Endothelial cell of umbilical vein (primary cell): ENCODE results near the gene PRELID3B. TPM values are rescaled to one million over a fixed set of nuclear protein-coding genes. Genes with fewer than 3 reads are reported as not detected.

Source experiments
- BruUV-seq: library from RNA; stranded (reverse); fragments of 400-500 nt; replicated peaks from 2 replicates; lab custom pipeline; 2021; lab: Mats Ljungman, UMichigan
- CTCF ChIA-PET: fragments of 300-600, 350-600 bp; sonication (Branson Sonifier 250); formaldehyde crosslinking; loops from one replicate; lab custom pipeline; 2021; ENCODE audit warnings: antibody characterized with exemption, inconsistent platforms; lab: Charles Lee
- POLR2A ChIA-PET: fragments of 300-600, 350-600 bp; sonication (Branson Sonifier 250); formaldehyde crosslinking; loops from one replicate; lab custom pipeline; 2021; ENCODE audit warnings: antibody characterized with exemption, inconsistent platforms; lab: Charles Lee
- DNase-seq: peaks from one replicate; pipeline ENCODE4 v3.0.0-alpha.2; 2011; ENCODE audit warnings: low read depth, low spot score
- FAIRE-seq: peaks from 2 replicates; lab custom pipeline; 2011; peaks lifted over from hg19 to GRCh38; lab: Jason Lieb, UNC
- H2AFZ ChIP-seq: 2 replicates; pipeline ENCODE4 v1.6.0; 2012; ENCODE audit warnings: low read depth, low read length, control low read depth, inconsistent platforms
- H3K27ac ChIP-seq: 2 replicates; pipeline ENCODE4 v1.5.1; 2011; ENCODE audit warnings: low read depth, mild to moderate bottlenecking, control low read depth, low read length, moderate library complexity; ENCODE audit not compliant: insufficient read depth
- H3K27me3 ChIP-seq, 2 experiments: 2 replicates each; pipeline versions ENCODE4 v1.6.0 to v1.6.1; 2011; ENCODE audit warnings: low read length in 2 of 2, mixed read lengths in 1 of 2; ENCODE audit not compliant: control insufficient read depth in 2 of 2, insufficient read depth in 2 of 2
- H3K36me3 ChIP-seq, 2 experiments: 2 replicates in 1 of 2; 3 replicates in 1 of 2; pipeline ENCODE4 v1.5.1; 2011; ENCODE audit warnings: low read length in 2 of 2, mild to moderate bottlenecking in 1 of 2, moderate library complexity in 1 of 2; ENCODE audit not compliant: control insufficient read depth in 2 of 2, insufficient read depth in 2 of 2; ENCODE audit errors: extremely low read depth in 1 of 2
- H3K4me1 ChIP-seq: 3 replicates; pipeline ENCODE4 v1.5.1; 2011; ENCODE audit warnings: mild to moderate bottlenecking, low read length; ENCODE audit not compliant: control insufficient read depth, insufficient read depth; ENCODE audit errors: extremely low read depth
- H3K4me2 ChIP-seq: 2 replicates; pipeline ENCODE4 v1.6.1; 2011; ENCODE audit warnings: low read length, control low read depth, mixed read lengths; ENCODE audit not compliant: insufficient read depth
- H3K4me3 ChIP-seq, 3 experiments: fragments of 200-600 bp in 1 of 3; sonication (generic), shearing (Covaris generic) in 1 of 3; replicated peaks in 1 of 3; 2 replicates each; pipeline ENCODE4 v1.5.1; 2011 to 2016; ENCODE audit warnings: control low read depth in 3 of 3, low read length in 3 of 3, mild to moderate bottlenecking in 2 of 3, inconsistent platforms in 1 of 3, low read depth in 1 of 3, moderate library complexity in 1 of 3; ENCODE audit not compliant: insufficient read depth in 1 of 3
- H3K79me2 ChIP-seq: 2 replicates; pipeline ENCODE4 v1.6.0; 2012; ENCODE audit warnings: low read length, inconsistent platforms; ENCODE audit not compliant: control insufficient read depth, insufficient read depth
- H3K9ac ChIP-seq: replicated peaks from 2 replicates; pipeline ENCODE3; 2011; ENCODE audit warnings: low read length, control low read depth; ENCODE audit not compliant: insufficient read depth; ENCODE audit errors: extremely low read depth
- H3K9me1 ChIP-seq: replicated peaks from 3 replicates; pipeline ENCODE4 v1.6.0; 2011; ENCODE audit warnings: mild to moderate bottlenecking, low read length; ENCODE audit not compliant: control insufficient read depth, insufficient read depth; ENCODE audit errors: extremely low read depth
- H3K9me3 ChIP-seq: replicated peaks from 2 replicates; pipeline ENCODE4 v1.5.1; 2012; ENCODE audit warnings: low read length, inconsistent platforms; ENCODE audit not compliant: control insufficient read depth, insufficient read depth
- H4K20me1 ChIP-seq: replicated peaks from 2 replicates; pipeline ENCODE3; 2011; ENCODE audit warnings: mild to moderate bottlenecking, low read length; ENCODE audit not compliant: control insufficient read depth, insufficient read depth; ENCODE audit errors: extremely low read depth
- FOS ChIP-seq: IDR thresholded peaks from 2 replicates; pipeline ENCODE4 v1.6.1; 2011; ENCODE audit warnings: mild to moderate bottlenecking, low read length, moderate library complexity, borderline replicate concordance; ENCODE audit not compliant: insufficient read depth
- JUN ChIP-seq: IDR thresholded peaks from 2 replicates; pipeline ENCODE4 v1.6.1; 2011; ENCODE audit warnings: borderline replicate concordance, low read depth; ENCODE audit not compliant: insufficient read length, insufficient read depth
- MYC ChIP-seq: IDR thresholded peaks from one replicate; pipeline ENCODE4 v1.6.1; 2011; ENCODE audit warnings: mild to moderate bottlenecking, low read depth, low read length
- POLR2A ChIP-seq: IDR thresholded peaks from 2 replicates; pipeline ENCODE4 v1.6.1; 2012; ENCODE audit warnings: low read depth, mild to moderate bottlenecking, control low read depth, low read length
- POLR2AphosphoS5 ChIP-seq: IDR thresholded peaks from 2 replicates; pipeline ENCODE4 v1.6.1; 2012; ENCODE audit warnings: low read depth, mild to moderate bottlenecking, control low read depth, low read length, moderate library complexity; ENCODE audit not compliant: insufficient read depth
- dilution Hi-C: fragments of 300-500 bp; cut with MboI; formaldehyde crosslinking; loops from one replicate; pipeline ENCODE4 v1.15.0; 2019; ENCODE audit warnings: low sequenced_read_pairs; ENCODE audit not compliant: extremely low pct_ligation_motif_present
- intact Hi-C: fragments of 100-400 bp; cut with micrococcal nuclease; formaldehyde crosslinking; loops from one replicate; pipeline ENCODE4 v1.10.0; 2022
- polyA plus RNA-seq, 4 experiments: library from polyadenylated mRNA; depleted of rRNA in 3 of 4; stranded (reverse) in 3 of 4; unstranded in 1 of 4; fragments of >200 nt; gene quantifications; 2 replicates each; pipeline versions ENCODE4 v1.2.1 to v1.2.3, GENCODE V29; 2011 to 2012; ENCODE audit warnings: missing spikeins in 1 of 4
- total RNA-seq: library from RNA; stranded (reverse); gene quantifications from 2 replicates; pipeline ENCODE4 v1.2.3, GENCODE V29; 2021
- TF ChIP-seq, protein P1 (sequence below): IDR thresholded peaks from 2 replicates; pipeline ENCODE4 v1.6.1; 2011; ENCODE audit not compliant: insufficient read depth, insufficient read length
- TF ChIP-seq, protein P2 (sequence below), 2 donors: IDR thresholded peaks; 1 replicate in 1 of 2; 2 replicates in 1 of 2; pipeline ENCODE4 v1.5.1; 2011; ENCODE audit warnings: low read length in 2 of 2, mild to moderate bottlenecking in 2 of 2, moderate library complexity in 2 of 2, control low read depth in 1 of 2, inconsistent platforms in 1 of 2, low read depth in 1 of 2; ENCODE audit not compliant: insufficient read depth in 1 of 2; ENCODE audit errors: extremely low read depth in 1 of 2

The PRELID3B gene
- total and polyA plus RNA-seq, 2 donors (not counting 3 experiments of a cell fraction or from before 2014, with no cell fraction given): 14.9 to 57.2 TPM

DNA sequence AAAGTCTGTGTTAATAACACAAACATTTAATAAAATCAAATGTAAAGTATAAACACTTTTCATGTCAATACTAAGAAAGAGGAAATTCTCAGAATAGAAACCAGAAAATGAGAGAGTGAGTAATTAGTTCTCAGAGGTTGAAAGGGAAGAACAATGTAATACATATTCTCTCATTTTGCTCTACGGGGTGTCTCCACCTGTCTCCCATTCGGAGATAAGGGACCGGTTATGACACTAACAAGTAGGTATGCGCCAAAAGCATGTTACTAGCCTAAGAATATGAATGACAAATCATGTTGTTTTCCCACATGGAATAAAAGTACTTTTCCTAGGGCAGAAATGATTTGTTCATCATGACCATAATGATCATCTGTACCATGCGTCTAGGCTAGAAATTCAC is 35.6 kb upstream of the PRELID3B start:
- Histone ChIP-seq H3K4me1 (no peaks in the 10 kb centered on the region), H3K9me1 (no peaks in the 10 kb centered on the region), H3K79me2 (no peaks in the 10 kb centered on the region), H3K9me3 (no peaks in the 10 kb centered on the region), H3K27me3 (peaks cover 10 to 15% of the 10 kb centered on the region in 2 experiments), H4K20me1 (no peaks in the 10 kb centered on the region), H2AFZ (no peak overlapping the region), H3K27ac (no peak overlapping the region), H3K9ac (no peak overlapping the region), H3K36me3 (no peaks in the 10 kb centered on the region), H3K4me3 (no peak overlapping the region), H3K4me2 (no peak overlapping the region)
- intact Hi-C loops: no loop called here
- CTCF ChIA-PET: no interaction called here
- POLR2A ChIA-PET: no interaction called here
- dilution Hi-C loops: no loop called here
- DNase-seq (no peak), FAIRE-seq (no peak)
- TF ChIP-seq FOS (no peak), JUN (no peak), MYC (no peak), POLR2A (no peak), POLR2AphosphoS5 (no peak)
- TF ChIP-seq, protein P1, sequence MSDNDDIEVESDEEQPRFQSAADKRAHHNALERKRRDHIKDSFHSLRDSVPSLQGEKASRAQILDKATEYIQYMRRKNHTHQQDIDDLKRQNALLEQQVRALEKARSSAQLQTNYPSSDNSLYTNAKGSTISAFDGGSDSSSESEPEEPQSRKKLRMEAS: no peak
- TF ChIP-seq, protein P2, sequence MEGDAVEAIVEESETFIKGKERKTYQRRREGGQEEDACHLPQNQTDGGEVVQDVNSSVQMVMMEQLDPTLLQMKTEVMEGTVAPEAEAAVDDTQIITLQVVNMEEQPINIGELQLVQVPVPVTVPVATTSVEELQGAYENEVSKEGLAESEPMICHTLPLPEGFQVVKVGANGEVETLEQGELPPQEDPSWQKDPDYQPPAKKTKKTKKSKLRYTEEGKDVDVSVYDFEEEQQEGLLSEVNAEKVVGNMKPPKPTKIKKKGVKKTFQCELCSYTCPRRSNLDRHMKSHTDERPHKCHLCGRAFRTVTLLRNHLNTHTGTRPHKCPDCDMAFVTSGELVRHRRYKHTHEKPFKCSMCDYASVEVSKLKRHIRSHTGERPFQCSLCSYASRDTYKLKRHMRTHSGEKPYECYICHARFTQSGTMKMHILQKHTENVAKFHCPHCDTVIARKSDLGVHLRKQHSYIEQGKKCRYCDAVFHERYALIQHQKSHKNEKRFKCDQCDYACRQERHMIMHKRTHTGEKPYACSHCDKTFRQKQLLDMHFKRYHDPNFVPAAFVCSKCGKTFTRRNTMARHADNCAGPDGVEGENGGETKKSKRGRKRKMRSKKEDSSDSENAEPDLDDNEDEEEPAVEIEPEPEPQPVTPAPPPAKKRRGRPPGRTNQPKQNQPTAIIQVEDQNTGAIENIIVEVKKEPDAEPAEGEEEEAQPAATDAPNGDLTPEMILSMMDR (IDR thresholded peaks at IDR 0.05; ENCODE audit: extremely low read depth in 1 of 2, insufficient read depth in 1 of 2, low read depth in 1 of 2, low read length in 2 of 2): no peak
- BruUV-seq: no TSS peak
